Kidney (tissue), 14 donors: Measurements from ENCODE around the gene HPF1. TPM values are rescaled to one million over a fixed set of nuclear protein-coding genes. Genes with fewer than 3 reads are reported as not detected.
"Not testable (repeated sequence)": the region's sequence is repeated elsewhere in the genome, so short reads cannot be mapped to it uniquely, and the experiment has no call there.

ENCODE experiments used
- DNase-seq, 5 donors: peaks; one replicate each; pipeline ENCODE4 v3.0.0-alpha.2; 2013 to 2020
- FAIRE-seq: peaks from 2 replicates; lab custom pipeline; 2012; peaks lifted over from hg19 to GRCh38; lab: Jason Lieb, UNC
- H3K27ac ChIP-seq, 2 donors: one replicate each; pipeline ENCODE4 v1.7.0; 2013; ENCODE audit warnings: low read depth in 2 of 2, low read length in 2 of 2, inconsistent platforms in 1 of 2
- H3K27me3 ChIP-seq: one replicate; pipeline ENCODE4 v1.7.1; 2013; ENCODE audit warnings: low read length, inconsistent platforms; ENCODE audit not compliant: control insufficient read depth, insufficient read depth
- H3K36me3 ChIP-seq, 3 donors: one replicate each; pipeline versions ENCODE4 v1.7.0 to v1.7.1; 2013; ENCODE audit warnings: low read length in 3 of 3, control low read depth in 1 of 3, inconsistent platforms in 1 of 3; ENCODE audit not compliant: insufficient read depth in 3 of 3, control insufficient read depth in 2 of 3
- H3K4me1 ChIP-seq, 3 donors: one replicate each; pipeline versions ENCODE4 v1.7.0 to v1.7.1; 2013; ENCODE audit warnings: low read length in 3 of 3, inconsistent platforms in 1 of 3, low read depth in 1 of 3; ENCODE audit not compliant: control insufficient read depth in 2 of 3, insufficient read depth in 2 of 3
- H3K4me3 ChIP-seq, 3 donors: one replicate each; pipeline versions ENCODE4 v1.7.0 to v1.8.1; 2013; ENCODE audit warnings: low read length in 3 of 3, control low read depth in 1 of 3, inconsistent platforms in 1 of 3
- H3K9ac ChIP-seq, 3 donors: one replicate each; pipeline versions ENCODE4 v1.7.0 to v1.7.1; 2013; ENCODE audit warnings: low read length in 3 of 3, control low read depth in 1 of 3, inconsistent platforms in 1 of 3
- H3K9me3 ChIP-seq, 3 donors: one replicate each; pipeline versions ENCODE4 v1.7.0 to v1.7.1; 2013; ENCODE audit warnings: low read length in 3 of 3, control low read depth in 1 of 3, inconsistent platforms in 1 of 3; ENCODE audit not compliant: control insufficient read depth in 2 of 3, insufficient read depth in 1 of 3
- intact Hi-C: fragments of 100-400 bp; cut with DNase I; formaldehyde crosslinking; loops from one replicate; pipeline ENCODE4 v1.11.1; 2022
- polyA plus RNA-seq: library from polyadenylated mRNA; stranded (reverse); fragments of 350-450 nt; fragmentation: Illumina TruSeq; extraction: RNeasy Lipid Tissue Mini Kit (QIAGEN cat#74804); gene quantifications from one replicate; pipeline ENCODE4 v1.2.3, GENCODE V29; 2014; ENCODE audit warnings: low read depth, low replicate concordance; ENCODE audit not compliant: insufficient read depth
- total RNA-seq: library from RNA; stranded (reverse); fragmentation: NEBNext Ultra II Directional; extraction: Animal tissue kit (Norgen Biotek cat#: 25700); gene quantifications from one replicate; pipeline ENCODE4 v1.2.1, GENCODE V29; 2021
- TF ChIP-seq, protein P1 (sequence below): IDR thresholded peaks from 3 replicates; pipeline ENCODE4 v1.5.1; 2012; ENCODE audit warnings: mild to moderate bottlenecking, moderate library complexity, borderline replicate concordance; ENCODE audit not compliant: insufficient read depth; ENCODE audit errors: extremely low read depth
- donor health status: control.
- donor health status: control.
- donor health status: control.
- donor health status: control.
- donor health status: control.
- donor health status: DM: yes; HTN: yes; CAD: no.
- donor health status: Normal renal cell carcinoma (clear cell type).

HPF1 gene
- total and polyA plus RNA-seq, 2 donors from 2014 or later: 21.9 to 27.6 TPM

DNA sequence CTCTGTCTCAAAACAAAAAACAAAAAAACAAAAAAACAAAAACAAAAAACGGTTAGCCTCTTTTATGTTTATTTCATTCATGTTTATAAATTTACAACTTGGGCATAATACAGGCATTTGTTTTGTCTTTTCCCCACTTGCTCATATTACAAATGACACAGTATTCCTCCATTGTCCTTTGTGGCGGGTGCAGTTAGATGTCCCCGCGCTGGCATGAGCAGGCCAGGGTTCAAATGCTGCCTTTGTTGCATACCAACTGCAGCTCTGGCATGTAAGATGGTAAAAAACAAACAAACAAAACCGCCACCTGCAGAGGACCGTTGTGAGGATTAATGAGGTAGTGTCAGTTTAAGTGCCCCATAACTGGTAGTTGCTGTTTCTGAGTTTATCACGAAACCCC lies 16.1 kb upstream of the HPF1 start:
- H3K4me3 ChIP-seq: no peak overlapping the region
- H3K27ac ChIP-seq: no peak overlapping the region
- no peaks in the 10 kb centered on the region for H3K27me3 ChIP-seq
- intact Hi-C loops: no loop called here
- FAIRE-seq (no peak), DNase-seq (no peak)
- no peaks in the 10 kb centered on the region for H3K9me3 ChIP-seq
- H3K4me1 ChIP-seq: peaks cover 0 to 3% (median 0%) of the 10 kb centered on the region in 3 donors
- no peaks in the 10 kb centered on the region for H3K36me3 ChIP-seq
- no peak overlapping the region for H3K9ac ChIP-seq
- TF ChIP-seq, protein P1, sequence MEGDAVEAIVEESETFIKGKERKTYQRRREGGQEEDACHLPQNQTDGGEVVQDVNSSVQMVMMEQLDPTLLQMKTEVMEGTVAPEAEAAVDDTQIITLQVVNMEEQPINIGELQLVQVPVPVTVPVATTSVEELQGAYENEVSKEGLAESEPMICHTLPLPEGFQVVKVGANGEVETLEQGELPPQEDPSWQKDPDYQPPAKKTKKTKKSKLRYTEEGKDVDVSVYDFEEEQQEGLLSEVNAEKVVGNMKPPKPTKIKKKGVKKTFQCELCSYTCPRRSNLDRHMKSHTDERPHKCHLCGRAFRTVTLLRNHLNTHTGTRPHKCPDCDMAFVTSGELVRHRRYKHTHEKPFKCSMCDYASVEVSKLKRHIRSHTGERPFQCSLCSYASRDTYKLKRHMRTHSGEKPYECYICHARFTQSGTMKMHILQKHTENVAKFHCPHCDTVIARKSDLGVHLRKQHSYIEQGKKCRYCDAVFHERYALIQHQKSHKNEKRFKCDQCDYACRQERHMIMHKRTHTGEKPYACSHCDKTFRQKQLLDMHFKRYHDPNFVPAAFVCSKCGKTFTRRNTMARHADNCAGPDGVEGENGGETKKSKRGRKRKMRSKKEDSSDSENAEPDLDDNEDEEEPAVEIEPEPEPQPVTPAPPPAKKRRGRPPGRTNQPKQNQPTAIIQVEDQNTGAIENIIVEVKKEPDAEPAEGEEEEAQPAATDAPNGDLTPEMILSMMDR: no peak

DNA sequence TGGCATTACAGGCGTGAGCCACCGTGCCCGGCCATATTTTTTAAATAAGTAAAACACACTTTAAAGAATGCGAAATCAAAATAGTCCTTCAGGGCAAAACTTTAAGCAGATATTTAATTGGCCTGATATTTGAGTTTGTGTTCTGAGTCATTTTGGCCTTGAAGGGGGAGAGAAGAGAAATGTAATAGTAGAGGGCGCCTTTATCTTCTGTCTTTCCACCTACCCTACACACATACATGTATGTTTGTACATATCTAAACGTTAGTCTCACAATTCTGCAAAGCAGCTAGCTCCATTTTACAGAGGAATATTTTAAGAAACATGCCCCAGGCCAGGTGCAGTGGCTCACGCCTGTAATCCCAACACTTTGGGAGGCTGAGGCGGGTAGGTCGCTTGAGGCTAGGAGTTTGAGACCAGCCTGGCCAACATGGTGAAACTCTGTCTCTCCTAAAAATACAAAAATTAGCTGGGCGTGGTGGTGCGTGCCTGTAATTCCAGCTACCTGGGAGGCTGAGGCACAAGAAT lies 13.9 kb upstream of the HPF1 start:
- not testable (repeated sequence) for H3K27me3 ChIP-seq, FAIRE-seq, H3K4me1 ChIP-seq

DNA sequence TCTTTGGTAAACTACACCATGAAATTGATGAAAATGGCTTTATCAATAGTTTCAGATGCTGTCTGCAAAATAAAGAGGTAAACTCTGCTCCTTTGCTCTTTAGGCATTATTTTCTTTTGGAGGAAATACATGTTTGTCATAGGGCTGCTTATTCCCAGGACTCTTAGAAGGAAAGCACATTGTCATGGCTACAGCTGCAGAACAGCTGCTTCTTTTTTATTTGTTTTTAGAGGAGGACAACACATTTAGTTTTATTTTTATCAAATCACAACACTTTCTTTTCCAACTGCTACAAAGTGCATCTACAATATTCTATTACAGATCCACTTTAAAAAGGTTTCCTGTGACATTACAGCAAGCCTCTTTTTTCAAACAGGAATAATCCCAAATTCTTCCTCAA lies 12.7 kb upstream of the HPF1 start:
- FAIRE-seq (no peak), DNase-seq (peak in 2 of 5 donors; percentile 34 to 81)
- TF ChIP-seq, protein P1: no peak
- Histone ChIP-seq H3K27ac (no peak overlapping the region), H3K4me1 (peaks cover 0 to 3% (median 0%) of the 10 kb centered on the region in 3 donors), H3K4me3 (no peak overlapping the region), H3K27me3 (no peaks in the 10 kb centered on the region), H3K9ac (no peak overlapping the region), H3K36me3 (no peaks in the 10 kb centered on the region), H3K9me3 (no peaks in the 10 kb centered on the region)
- intact Hi-C loops: no loop called here

More for the DNA sequence above, 13.9 kb upstream of the HPF1 start:
- H3K27ac ChIP-seq, H3K36me3 ChIP-seq, H3K9ac ChIP-seq, intact Hi-C loops, DNase-seq, H3K9me3 ChIP-seq, H3K4me3 ChIP-seq: not testable (repeated sequence)

DNA sequence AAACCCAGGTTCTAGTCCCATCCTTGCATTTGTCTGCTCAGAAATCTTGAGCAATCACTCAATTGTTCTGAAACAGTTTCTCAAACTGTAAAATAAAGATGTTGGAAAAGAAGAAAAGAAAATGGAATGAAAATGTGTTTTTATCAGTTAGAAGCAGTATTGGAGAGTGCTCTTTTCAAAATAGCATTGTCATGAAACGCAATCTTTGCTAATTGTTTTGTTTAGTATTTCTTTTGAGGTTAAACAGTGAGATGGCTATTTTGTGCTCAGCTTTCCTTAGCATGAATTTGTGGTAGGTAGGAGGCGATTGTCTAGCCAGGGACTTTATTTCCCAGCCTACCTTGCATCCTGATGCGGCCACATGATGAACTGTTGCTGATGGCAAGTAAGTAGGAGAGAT lies 10.6 kb upstream of the HPF1 start:
- Histone ChIP-seq H3K9ac (no peak overlapping the region), H3K4me1 (no peaks in the 10 kb centered on the region)

More for the DNA sequence above, 10.6 kb upstream of the HPF1 start:
- Histone ChIP-seq H3K4me3 (no peak overlapping the region), H3K27ac (no peak overlapping the region), H3K27me3 (no peaks in the 10 kb centered on the region), H3K9me3 (no peaks in the 10 kb centered on the region), H3K36me3 (no peaks in the 10 kb centered on the region)
- DNase-seq: no peak
- no peak for FAIRE-seq
- intact Hi-C loops: no loop called here
- TF ChIP-seq, protein P1: no peak
